HCT116 (cell line): Measurements from ENCODE around the gene IFT88. TPM values are rescaled to one million over a fixed set of nuclear protein-coding genes. Genes with fewer than 3 reads are reported as not detected.

Source experiments
- ATAC-seq: fragments of 200-7000 bp; cut with Tn5 transposase; 2 replicates; pipeline ENCODE4 v1.9.1; 2020; ENCODE audit warnings: mild to moderate bottlenecking, moderate library complexity
- BruUV-seq: library from RNA; stranded (reverse); fragments of 400-500 nt; replicated peaks from 2 replicates; lab custom pipeline; 2021; lab: Mats Ljungman, UMichigan
- CTCF ChIA-PET: fragments of 300-600 bp; sonication (Branson Sonifier 250); formaldehyde crosslinking; loops from one replicate; lab custom pipeline; 2021; ENCODE audit warnings: antibody characterized with exemption; lab: Charles Lee
- POLR2A ChIA-PET: fragments of 300-600, 350-600 bp; sonication (Branson Sonifier 250); formaldehyde crosslinking; loops from one replicate; lab custom pipeline; 2021; ENCODE audit warnings: antibody characterized with exemption; lab: Charles Lee
- RAD21 ChIA-PET, 2 experiments: fragments of 300-600 bp; sonication (Branson Sonifier 250); formaldehyde crosslinking; loops; one replicate each; lab custom pipeline; 2023; ENCODE audit warnings: low total read pairs in 2 of 2; ENCODE audit not compliant: uncharacterized antibody in 2 of 2, unreplicated experiment in 2 of 2, low non-redundant PET in 1 of 2; lab: Charles Lee
- DNase-seq: peaks from one replicate; pipeline ENCODE4 v3.0.0-alpha.2; 2010; ENCODE audit warnings: low read depth, low spot score
- H2AFZ ChIP-seq: fragments of 200-600 bp; shearing (Covaris generic), sonication (generic); 2 replicates; pipeline ENCODE4 v1.6.1; 2017; ENCODE audit warnings: low read depth, mixed run types, mixed read lengths, antibody characterized with exemption, low read length; ENCODE audit not compliant: poor library complexity, severe bottlenecking
- H3K27ac ChIP-seq: 2 replicates; pipeline ENCODE4 v1.5.1; 2012; ENCODE audit warnings: low read depth, low read length
- H3K27me3 ChIP-seq: fragments of 200-600 bp; sonication (generic); 2 replicates; pipeline ENCODE4 v1.6.1; 2016; ENCODE audit warnings: mixed run types, low read length, mixed read lengths; ENCODE audit not compliant: insufficient read depth
- H3K36me3 ChIP-seq, 2 experiments: fragments of 200-500 bp in 1 of 2; fragments of 200-600 bp in 1 of 2; sonication (Bioruptor generic) in 1 of 2; sonication (generic) in 1 of 2; 2 replicates each; pipeline versions ENCODE4 v1.5.1 to v1.6.1; 2014 to 2016; ENCODE audit warnings: low read length in 2 of 2, inconsistent platforms in 1 of 2, mixed read lengths in 1 of 2, mixed run types in 1 of 2; ENCODE audit not compliant: insufficient read depth in 2 of 2, control insufficient read depth in 1 of 2
- H3K4me1 ChIP-seq, 2 experiments: fragments of 200-600 bp in 1 of 2; sonication (generic) in 1 of 2; 2 replicates each; pipeline versions ENCODE4 v1.5.1 to v1.6.1; 2012 to 2017; ENCODE audit warnings: low read length in 2 of 2, inconsistent platforms in 1 of 2, mild to moderate bottlenecking in 1 of 2, mixed read lengths in 1 of 2, mixed run types in 1 of 2, moderate library complexity in 1 of 2; ENCODE audit not compliant: insufficient read depth in 2 of 2, control insufficient read depth in 1 of 2
- H3K4me2 ChIP-seq: fragments of 200-600 bp; sonication (generic); 2 replicates; pipeline ENCODE4 v1.6.1; 2017; ENCODE audit warnings: mixed run types, low read length, mixed read lengths
- H3K4me3 ChIP-seq, 2 experiments: fragments of 200-600 bp in 1 of 2; sonication (generic) in 1 of 2; replicated peaks in 1 of 2; 2 replicates each; pipeline ENCODE4 v1.5.1; 2011 to 2016; ENCODE audit warnings: low read length in 2 of 2, control low read depth in 1 of 2, low read depth in 1 of 2, mild to moderate bottlenecking in 1 of 2, mixed read lengths in 1 of 2, mixed run types in 1 of 2
- H3K79me2 ChIP-seq: fragments of 200-600 bp; sonication (generic); 2 replicates; pipeline ENCODE4 v1.6.1; 2017; ENCODE audit warnings: mild to moderate bottlenecking, mixed run types, low read length, moderate library complexity, mixed read lengths; ENCODE audit not compliant: insufficient read depth
- H3K9ac ChIP-seq: fragments of 200-600 bp; sonication (generic); 2 replicates; pipeline ENCODE4 v1.6.1; 2016; ENCODE audit warnings: low read length, mixed read lengths
- H3K9me2 ChIP-seq: fragments of 200-600 bp; sonication (generic), shearing (Covaris generic); 2 replicates; pipeline ENCODE4 v1.6.1; 2017; ENCODE audit warnings: mixed run types, mild to moderate bottlenecking, moderate library complexity; ENCODE audit not compliant: insufficient read depth
- H3K9me3 ChIP-seq, 2 experiments: fragments of 200-500 bp in 1 of 2; fragments of 200-600 bp in 1 of 2; sonication (Bioruptor generic) in 1 of 2; sonication (generic) in 1 of 2; 2 replicates each; pipeline ENCODE4 v1.6.1; 2014 to 2017; ENCODE audit warnings: low read length in 2 of 2, mixed read lengths in 2 of 2, inconsistent platforms in 1 of 2, low read depth in 1 of 2, mild to moderate bottlenecking in 1 of 2, mixed run types in 1 of 2, moderate library complexity in 1 of 2; ENCODE audit not compliant: control insufficient read depth in 1 of 2, insufficient read depth in 1 of 2
- H4K20me1 ChIP-seq: fragments of 200-600 bp; sonication (generic), shearing (Covaris generic); 2 replicates; pipeline ENCODE4 v1.6.1; 2017; ENCODE audit warnings: mixed run types, mild to moderate bottlenecking, moderate library complexity; ENCODE audit not compliant: insufficient read depth
- CBX3 ChIP-seq: IDR thresholded peaks from 2 replicates; pipeline ENCODE4 v1.6.1; 2012; ENCODE audit warnings: low read depth
- ELF1 ChIP-seq: IDR thresholded peaks from 2 replicates; pipeline ENCODE4 v1.6.1; 2012; ENCODE audit warnings: low read depth, borderline replicate concordance
- EZH2phosphoT487 ChIP-seq: fragments of 200-600 bp; IDR thresholded peaks from 2 replicates; pipeline ENCODE4 v1.6.1; 2018; ENCODE audit warnings: antibody characterized with exemption, borderline replicate concordance
- FOSL1 ChIP-seq: IDR thresholded peaks from 2 replicates; pipeline ENCODE4 v1.6.1; 2012; ENCODE audit warnings: low read depth
- POLR2AphosphoS5 ChIP-seq: IDR thresholded peaks from 2 replicates; pipeline ENCODE4 v1.6.1; 2011; ENCODE audit warnings: mild to moderate bottlenecking, low read depth, low read length, moderate library complexity
- RAD21 ChIP-seq: IDR thresholded peaks from 2 replicates; pipeline ENCODE4 v1.6.1; 2012; ENCODE audit warnings: low read depth, mild to moderate bottlenecking
- SIN3A ChIP-seq: IDR thresholded peaks from 2 replicates; pipeline ENCODE4 v1.6.1; 2012; ENCODE audit warnings: low read depth
- SP1 ChIP-seq: IDR thresholded peaks from 2 replicates; pipeline ENCODE4 v1.6.1; 2012; ENCODE audit warnings: low read depth
- TCF7L2 ChIP-seq: IDR thresholded peaks from 2 replicates; pipeline ENCODE4 v1.7.0; 2011; ENCODE audit warnings: borderline replicate concordance, inconsistent platforms; ENCODE audit not compliant: insufficient read depth, insufficient read length; ENCODE audit errors: extremely low read depth
- ZFX ChIP-seq: fragments of 450-650 bp; IDR thresholded peaks from 2 replicates; pipeline ENCODE4 v1.6.1; 2017
- ZNF274 ChIP-seq: fragments of 200-500 bp; sonication (Bioruptor generic); IDR thresholded peaks from 2 replicates; pipeline ENCODE4 v1.6.1; 2014; ENCODE audit warnings: mild to moderate bottlenecking, low read depth, low read length, inconsistent platforms
- intact Hi-C: fragments of 100-400 bp; cut with micrococcal nuclease; formaldehyde crosslinking; loops from 2 replicates; pipeline ENCODE4 v1.10.0; 2022
- total RNA-seq: library from RNA; stranded (reverse); gene quantifications from one replicate; pipeline ENCODE4 v1.2.1, GENCODE V29; 2021; ENCODE audit not compliant: unreplicated experiment
- TF ChIP-seq, protein P1 (sequence below): IDR thresholded peaks from 2 replicates; pipeline ENCODE4 v1.6.1; 2011; ENCODE audit warnings: mild to moderate bottlenecking, low read length, moderate library complexity; ENCODE audit not compliant: insufficient replicate concordance; ENCODE audit errors: extremely low read depth
- TF ChIP-seq, protein P2 (sequence below), 3 experiments: fragments of 200-600 bp in 1 of 3; sonication (generic) in 1 of 3; IDR thresholded peaks in 2 of 3; conservative IDR thresholded peaks in 1 of 3; 2 replicates each; pipeline ENCODE4 v1.5.1; 2012 to 2017; ENCODE audit warnings: low read depth in 2 of 3, low read length in 2 of 3, antibody characterized with exemption in 1 of 3, borderline replicate concordance in 1 of 3, control low read depth in 1 of 3, mild to moderate bottlenecking in 1 of 3, mixed read lengths in 1 of 3, mixed run types in 1 of 3, moderate library complexity in 1 of 3; ENCODE audit not compliant: insufficient read depth in 1 of 3
- TF ChIP-seq, protein P3 (sequence below): IDR thresholded peaks from 2 replicates; pipeline ENCODE4 v1.6.1; 2012

The IFT88 gene
- total RNA-seq, 1 experiment from 2014 or later: 13.1 TPM

DNA sequence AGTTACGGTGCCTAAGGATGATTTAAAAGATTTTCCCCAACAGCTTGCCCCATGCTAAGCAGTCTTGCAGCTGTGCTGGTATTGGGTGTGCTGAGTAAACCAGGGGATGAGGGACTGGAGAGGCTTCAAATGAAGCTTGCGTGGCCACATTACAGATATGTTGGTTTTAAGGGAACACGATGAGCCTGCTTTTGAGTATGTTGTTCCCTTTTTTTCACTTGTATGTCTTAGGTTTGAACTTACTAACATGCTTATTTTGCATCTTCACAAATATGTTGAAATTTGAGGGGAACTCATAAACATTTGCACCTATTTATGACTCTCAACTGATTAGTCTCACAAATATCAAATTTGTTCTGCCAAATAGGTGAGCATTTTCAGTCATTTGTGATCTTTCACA is 134.5 kb downstream of the IFT88 start:
- H3K9me2 ChIP-seq: no peaks in the 10 kb centered on the region
- no peak overlapping the region for H3K27ac ChIP-seq
- no peak overlapping the region for H3K9ac ChIP-seq
- no peaks in the 10 kb centered on the region for H3K27me3 ChIP-seq
- ChIA-PET RAD21 (no interaction called here), POLR2A (no interaction called here), CTCF (no interaction called here)
- BruUV-seq: no TSS peak
- no peaks in the 10 kb centered on the region for H3K79me2 ChIP-seq
- no peaks in the 10 kb centered on the region for H4K20me1 ChIP-seq
- H2AFZ ChIP-seq: no peak overlapping the region
- no peak for ATAC-seq
- TF ChIP-seq, protein P1, sequence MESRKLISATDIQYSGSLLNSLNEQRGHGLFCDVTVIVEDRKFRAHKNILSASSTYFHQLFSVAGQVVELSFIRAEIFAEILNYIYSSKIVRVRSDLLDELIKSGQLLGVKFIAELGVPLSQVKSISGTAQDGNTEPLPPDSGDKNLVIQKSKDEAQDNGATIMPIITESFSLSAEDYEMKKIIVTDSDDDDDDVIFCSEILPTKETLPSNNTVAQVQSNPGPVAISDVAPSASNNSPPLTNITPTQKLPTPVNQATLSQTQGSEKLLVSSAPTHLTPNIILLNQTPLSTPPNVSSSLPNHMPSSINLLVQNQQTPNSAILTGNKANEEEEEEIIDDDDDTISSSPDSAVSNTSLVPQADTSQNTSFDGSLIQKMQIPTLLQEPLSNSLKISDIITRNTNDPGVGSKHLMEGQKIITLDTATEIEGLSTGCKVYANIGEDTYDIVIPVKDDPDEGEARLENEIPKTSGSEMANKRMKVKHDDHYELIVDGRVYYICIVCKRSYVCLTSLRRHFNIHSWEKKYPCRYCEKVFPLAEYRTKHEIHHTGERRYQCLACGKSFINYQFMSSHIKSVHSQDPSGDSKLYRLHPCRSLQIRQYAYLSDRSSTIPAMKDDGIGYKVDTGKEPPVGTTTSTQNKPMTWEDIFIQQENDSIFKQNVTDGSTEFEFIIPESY: no peak
- no peak for TF ChIP-seq EZH2phosphoT487
- no peak for DNase-seq
- no peak overlapping the region for H3K4me2 ChIP-seq
- H3K4me1 ChIP-seq: peaks cover 3 to 19% of the 10 kb centered on the region in 2 experiments; a peak in 3 of 4 replicates
- H3K9me3 ChIP-seq: no peaks in the 10 kb centered on the region
- H3K4me3 ChIP-seq: no peak overlapping the region
- intact Hi-C loops: loop anchor here (10.0 kb wide), 1 partner anchor 507 kb away; the partner anchor contains the start of gene GJB2
- no peaks in the 10 kb centered on the region for H3K36me3 ChIP-seq

DNA sequence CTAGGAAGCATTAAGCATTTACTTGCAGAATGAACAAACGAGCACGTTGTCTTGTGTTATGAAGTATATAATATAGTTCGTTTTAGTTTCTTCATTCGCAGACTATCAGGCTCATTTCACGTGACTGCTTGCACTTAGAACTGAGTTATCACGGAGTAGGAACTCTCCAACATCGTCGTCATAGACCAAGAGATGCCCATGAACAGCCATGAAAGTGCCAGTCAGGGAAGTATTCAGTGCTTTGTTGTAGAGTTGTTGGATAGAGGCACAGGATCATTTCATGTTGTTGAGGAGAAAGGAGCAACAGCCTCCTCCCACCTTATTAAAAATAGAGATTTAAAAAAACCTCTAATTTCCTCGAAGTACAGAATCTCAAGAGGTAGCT is 135.6 kb downstream of the IFT88 start:
- Histone ChIP-seq H3K27ac (no peak overlapping the region), H3K27me3 (no peaks in the 10 kb centered on the region), H4K20me1 (no peaks in the 10 kb centered on the region), H2AFZ (no peak overlapping the region), H3K4me3 (no peak overlapping the region), H3K9ac (no peak overlapping the region), H3K9me2 (no peaks in the 10 kb centered on the region), H3K4me2 (no peak overlapping the region), H3K79me2 (no peaks in the 10 kb centered on the region), H3K36me3 (no peaks in the 10 kb centered on the region), H3K4me1 (peaks cover 3 to 19% of the 10 kb centered on the region in 2 experiments; a peak in 3 of 4 replicates), H3K9me3 (no peaks in the 10 kb centered on the region)
- ATAC-seq: no peak
- CTCF ChIA-PET: no interaction called here
- RAD21 ChIA-PET: no interaction called here
- intact Hi-C loops: loop anchor here (10.0 kb wide), 1 partner anchor 508 kb away; the partner anchor contains the start of gene GJB2
- TSS peak; percentile 88 for BruUV-seq
- POLR2A ChIA-PET: no interaction called here
- DNase-seq: no peak
- TF ChIP-seq ZFX: no peak
- no peak for TF ChIP-seq FOSL1
- TF ChIP-seq, protein P2, sequence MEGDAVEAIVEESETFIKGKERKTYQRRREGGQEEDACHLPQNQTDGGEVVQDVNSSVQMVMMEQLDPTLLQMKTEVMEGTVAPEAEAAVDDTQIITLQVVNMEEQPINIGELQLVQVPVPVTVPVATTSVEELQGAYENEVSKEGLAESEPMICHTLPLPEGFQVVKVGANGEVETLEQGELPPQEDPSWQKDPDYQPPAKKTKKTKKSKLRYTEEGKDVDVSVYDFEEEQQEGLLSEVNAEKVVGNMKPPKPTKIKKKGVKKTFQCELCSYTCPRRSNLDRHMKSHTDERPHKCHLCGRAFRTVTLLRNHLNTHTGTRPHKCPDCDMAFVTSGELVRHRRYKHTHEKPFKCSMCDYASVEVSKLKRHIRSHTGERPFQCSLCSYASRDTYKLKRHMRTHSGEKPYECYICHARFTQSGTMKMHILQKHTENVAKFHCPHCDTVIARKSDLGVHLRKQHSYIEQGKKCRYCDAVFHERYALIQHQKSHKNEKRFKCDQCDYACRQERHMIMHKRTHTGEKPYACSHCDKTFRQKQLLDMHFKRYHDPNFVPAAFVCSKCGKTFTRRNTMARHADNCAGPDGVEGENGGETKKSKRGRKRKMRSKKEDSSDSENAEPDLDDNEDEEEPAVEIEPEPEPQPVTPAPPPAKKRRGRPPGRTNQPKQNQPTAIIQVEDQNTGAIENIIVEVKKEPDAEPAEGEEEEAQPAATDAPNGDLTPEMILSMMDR (IDR thresholded peaks at IDR 0.05 in 2 of 3, conservative IDR thresholded peaks at IDR 0.05 in 1 of 3; ENCODE audit: borderline replicate concordance in 1 of 3, insufficient read depth in 1 of 3, low read depth in 2 of 3, low read length in 2 of 3): no peak
- no peak for TF ChIP-seq CBX3
- TF ChIP-seq POLR2AphosphoS5: no peak
- TF ChIP-seq TCF7L2: no peak
- no peak for TF ChIP-seq ELF1
- no peak for TF ChIP-seq EZH2phosphoT487
- no peak for TF ChIP-seq ZNF274
- TF ChIP-seq SP1: no peak
- TF ChIP-seq SIN3A: no peak
- TF ChIP-seq, protein P3, sequence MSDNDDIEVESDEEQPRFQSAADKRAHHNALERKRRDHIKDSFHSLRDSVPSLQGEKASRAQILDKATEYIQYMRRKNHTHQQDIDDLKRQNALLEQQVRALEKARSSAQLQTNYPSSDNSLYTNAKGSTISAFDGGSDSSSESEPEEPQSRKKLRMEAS: no peak
- TF ChIP-seq RAD21: no peak
- TF ChIP-seq, protein P1: no peak
